Activated CD4-positive, alpha-beta T cell treated with anti-CD3 and anti-CD28 coated beads, Interleukin-2, amount 10 ng/mL, durations not matched to agents 24 days and 14 days (primary cell): ENCODE results near the gene MAP1LC3B2. TPM values are rescaled to one million over a fixed set of nuclear protein-coding genes. Genes with fewer than 3 reads are reported as not detected.

Experiments used
- DNase-seq: peaks from one replicate; pipeline ENCODE4 v3.0.0; 2022
- H3K27ac Mint-ChIP-seq: one replicate; pipeline ENCODE4 v1.8.0; 2022; ENCODE audit warnings: mild to moderate bottlenecking, mixed read lengths
- H3K27me3 Mint-ChIP-seq: one replicate; pipeline ENCODE4 v1.8.0; 2022; ENCODE audit warnings: mixed read lengths
- H3K36me3 Mint-ChIP-seq: one replicate; pipeline ENCODE4 v1.8.0; 2022; ENCODE audit warnings: low read depth, mild to moderate bottlenecking, mixed read lengths
- H3K4me1 Mint-ChIP-seq: one replicate; pipeline ENCODE4 v1.8.0; 2021; ENCODE audit warnings: mixed read lengths
- H3K4me3 Mint-ChIP-seq: one replicate; pipeline ENCODE4 v1.8.0; 2022; ENCODE audit warnings: mild to moderate bottlenecking, moderate library complexity, mixed read lengths
- H3K9me3 Mint-ChIP-seq: one replicate; pipeline ENCODE4 v1.8.0; 2021; ENCODE audit warnings: mixed read lengths
- intact Hi-C: fragments of 100-400 bp; cut with micrococcal nuclease; formaldehyde crosslinking; loops from one replicate; pipeline ENCODE4 v1.15.1; 2023
- total RNA-seq: library from RNA; stranded (reverse); gene quantifications from 2 replicates; pipeline ENCODE4 v1.2.3, GENCODE V29; 2022

Gene MAP1LC3B2
- total RNA-seq, 1 donor from 2014 or later: 0.68 TPM

GRCh38 chr12:116599285-116600136 lies 40.3 kb downstream of the MAP1LC3B2 start:
- intact Hi-C loops: loop anchor here (5.0 to 10.0 kb wide), 3 partner anchors 325 to 602 kb away; partner anchors contain the start of gene MED13L
- H3K9me3 Mint-ChIP-seq: peaks cover 7% of the 10 kb centered on the region
- H3K4me1 Mint-ChIP-seq: peaks cover 26% of the 10 kb centered on the region
- H3K27me3 Mint-ChIP-seq: no peaks in the 10 kb centered on the region
- peaks cover 2% of the 10 kb centered on the region for H3K36me3 Mint-ChIP-seq
- H3K4me3 Mint-ChIP-seq: no peak overlapping the region
- peak; percentile 86 for DNase-seq
- no peak overlapping the region for H3K27ac Mint-ChIP-seq

DNA sequence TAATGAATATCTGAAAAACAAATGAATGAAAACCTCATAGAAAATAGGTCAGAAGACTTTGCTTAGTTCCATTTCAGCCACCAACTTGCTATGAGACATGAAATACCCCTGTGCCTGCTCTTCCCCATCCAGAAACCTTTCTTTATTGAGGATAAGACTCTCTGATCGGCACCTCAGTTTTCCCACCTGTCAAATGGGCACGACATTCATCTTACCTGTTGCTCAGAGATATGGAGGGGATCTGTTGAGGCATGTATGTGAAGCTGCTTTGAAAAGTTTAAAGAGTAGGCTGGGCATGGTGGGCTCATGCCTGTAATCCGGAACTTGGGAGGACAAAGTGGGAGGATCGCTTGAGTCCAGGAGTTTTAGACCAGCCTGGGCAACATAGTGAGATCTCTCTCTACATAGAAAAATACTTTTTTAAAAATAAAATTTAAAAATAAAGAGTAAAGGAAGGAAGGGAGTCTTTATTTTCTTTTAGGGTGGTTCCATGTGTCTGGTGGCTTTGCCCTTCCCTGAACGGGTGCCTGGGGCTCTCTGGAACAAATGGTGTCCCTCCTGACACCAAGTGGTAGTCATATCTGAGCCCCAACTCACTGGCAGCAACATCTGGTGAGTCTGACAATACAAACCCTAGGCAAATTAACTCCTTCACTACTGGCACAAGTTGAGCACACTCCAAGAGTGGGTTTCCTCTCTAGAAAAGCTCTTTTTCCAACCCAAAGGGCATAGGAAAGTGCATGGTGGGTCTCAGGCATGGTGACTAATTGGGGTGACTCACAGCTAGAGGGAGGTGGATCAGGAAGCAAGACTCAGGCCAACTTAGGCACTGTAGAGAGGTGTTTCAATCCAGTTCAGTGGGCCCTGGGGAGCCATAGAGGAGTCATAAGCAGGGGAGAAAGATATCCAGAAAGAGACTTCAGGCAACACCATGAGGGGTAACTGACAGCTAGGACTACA lies 42.1 kb downstream of the MAP1LC3B2 start:
- H3K4me3 Mint-ChIP-seq: no peak overlapping the region
- H3K4me1 Mint-ChIP-seq: peaks cover 19% of the 10 kb centered on the region
- H3K9me3 Mint-ChIP-seq: no peaks in the 10 kb centered on the region
- intact Hi-C loops: loop anchor here (5.0 kb wide), 1 partner anchor 604 kb away; no protein-coding TSS in a partner anchor
- no peak for DNase-seq
- H3K27ac Mint-ChIP-seq: peak overlapping the region; percentile 38
- H3K27me3 Mint-ChIP-seq: peaks cover 6% of the 10 kb centered on the region
- H3K36me3 Mint-ChIP-seq: no peaks in the 10 kb centered on the region

DNA sequence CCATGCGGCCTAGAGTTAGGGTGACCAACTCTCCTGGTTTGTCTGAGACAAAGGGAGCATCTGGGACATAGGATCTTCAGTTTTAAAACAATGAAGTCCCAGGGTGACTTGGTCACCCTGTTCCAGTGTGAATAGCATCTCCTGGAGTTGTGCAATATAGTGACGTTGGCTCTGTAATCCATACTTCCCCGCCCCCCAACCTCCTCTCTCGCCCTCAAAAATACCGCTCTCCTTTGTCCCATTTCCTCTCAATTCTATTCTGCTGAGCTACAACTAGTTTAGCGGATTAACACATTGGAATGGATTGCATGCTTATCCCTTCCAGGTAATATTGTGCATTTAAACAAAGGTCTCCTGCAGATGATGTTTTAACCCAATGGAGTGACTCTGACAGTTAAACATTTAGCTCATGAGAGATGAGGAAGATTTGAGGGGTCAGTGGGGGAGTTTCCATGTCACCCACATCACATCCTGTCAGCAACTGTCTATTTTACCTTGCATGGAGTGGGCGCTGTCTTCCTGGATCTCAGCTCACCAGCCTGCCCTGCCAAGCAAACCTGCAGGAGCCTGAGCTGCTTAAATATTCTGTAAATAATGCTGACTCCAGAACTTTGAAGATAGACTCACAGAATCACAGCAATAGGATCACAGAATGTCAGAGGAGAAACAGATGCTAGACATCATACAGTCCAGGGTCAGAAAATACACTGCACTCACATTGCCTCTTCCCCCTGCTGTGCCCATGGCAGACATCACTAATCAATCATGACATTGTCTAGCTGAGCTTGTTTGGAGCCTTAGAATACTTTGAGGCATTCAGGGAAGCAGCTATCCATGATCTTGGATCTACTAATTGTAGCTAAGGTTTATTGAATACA lies 43.0 kb downstream of the MAP1LC3B2 start:
- peaks cover 19% of the 10 kb centered on the region for H3K4me1 Mint-ChIP-seq
- H3K36me3 Mint-ChIP-seq: no peaks in the 10 kb centered on the region
- no peak overlapping the region for H3K27ac Mint-ChIP-seq
- no peaks in the 10 kb centered on the region for H3K9me3 Mint-ChIP-seq
- H3K27me3 Mint-ChIP-seq: peaks cover 6% of the 10 kb centered on the region
- intact Hi-C loops: loop anchor here (5.0 kb wide), 1 partner anchor 605 kb away; no protein-coding TSS in a partner anchor
- no peak for DNase-seq
- H3K4me3 Mint-ChIP-seq: no peak overlapping the region

DNA sequence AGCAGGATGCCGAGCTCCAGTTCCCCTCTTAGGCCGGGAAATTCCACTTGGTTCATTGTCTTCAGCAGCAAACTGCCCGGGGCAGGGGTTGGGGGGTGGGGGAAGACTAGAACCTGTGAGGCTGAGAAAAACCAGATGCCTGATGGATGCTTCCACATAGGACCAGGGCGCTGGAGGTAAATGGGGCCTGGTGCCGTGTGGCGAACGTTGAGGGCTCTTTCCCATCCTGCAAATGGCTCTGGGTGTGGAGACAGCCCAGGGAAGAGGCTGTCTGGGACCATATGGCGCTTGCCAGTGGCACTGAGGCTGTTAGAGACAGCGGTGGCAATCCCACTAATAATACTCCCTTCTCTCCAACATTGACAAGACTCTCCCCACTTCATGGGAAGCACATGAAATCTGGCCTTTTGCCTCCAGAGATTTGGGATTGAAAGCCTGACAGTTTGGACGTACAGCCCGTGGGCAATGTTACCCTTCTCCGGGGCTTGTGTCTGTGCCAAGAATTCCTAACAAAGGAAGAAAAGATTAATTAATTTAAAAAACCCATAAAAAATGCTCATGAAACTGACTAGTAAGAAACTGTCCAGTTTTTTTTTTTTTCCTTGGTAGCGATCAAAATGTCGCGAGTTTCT lies 44.5 kb downstream of the MAP1LC3B2 start:
- intact Hi-C loops: loop anchor here (5.0 kb wide), 1 partner anchor 606 kb away; no protein-coding TSS in a partner anchor
- H3K9me3 Mint-ChIP-seq: no peaks in the 10 kb centered on the region
- peaks cover 6% of the 10 kb centered on the region for H3K27me3 Mint-ChIP-seq
- no peaks in the 10 kb centered on the region for H3K36me3 Mint-ChIP-seq
- no peak for DNase-seq
- no peak overlapping the region for H3K27ac Mint-ChIP-seq
- peaks cover 19% of the 10 kb centered on the region for H3K4me1 Mint-ChIP-seq
- H3K4me3 Mint-ChIP-seq: no peak overlapping the region

- no peak for DNase-seq
- Mint-ChIP-seq H3K4me1 (peaks cover 19% of the 10 kb centered on the region), H3K36me3 (no peaks in the 10 kb centered on the region), H3K4me3 (no peak overlapping the region), H3K27ac (no peak overlapping the region), H3K9me3 (no peaks in the 10 kb centered on the region), H3K27me3 (peaks cover 6% of the 10 kb centered on the region)
- intact Hi-C loops: loop anchor here (5.0 kb wide), 1 partner anchor 607 kb away; no protein-coding TSS in a partner anchor
These were observed 45.2 kb downstream of the MAP1LC3B2 start for GRCh38 chr12:116604178-116604895.

GRCh38 chr12:116604951-116605641 lies 45.9 kb downstream of the MAP1LC3B2 start:
- intact Hi-C loops: loop anchor here (5.0 kb wide), 1 partner anchor 608 kb away; no protein-coding TSS in a partner anchor
- Mint-ChIP-seq H3K4me3 (no peak overlapping the region), H3K36me3 (no peaks in the 10 kb centered on the region), H3K4me1 (peaks cover 15% of the 10 kb centered on the region), H3K27me3 (peaks cover 6% of the 10 kb centered on the region), H3K27ac (no peak overlapping the region), H3K9me3 (no peaks in the 10 kb centered on the region)
- DNase-seq: peak; percentile 52

- intact Hi-C loops: no loop called here
- Mint-ChIP-seq H3K27ac (no peak overlapping the region), H3K9me3 (no peaks in the 10 kb centered on the region), H3K27me3 (peaks cover 6% of the 10 kb centered on the region), H3K4me3 (no peak overlapping the region), H3K36me3 (no peaks in the 10 kb centered on the region), H3K4me1 (peaks cover 14% of the 10 kb centered on the region)
- no peak for DNase-seq
These were observed 47.2 kb downstream of the MAP1LC3B2 start for GRCh38 chr12:116606397-116606796.

- no peak overlapping the region for H3K27ac Mint-ChIP-seq
- H3K4me1 Mint-ChIP-seq: peaks cover 10% of the 10 kb centered on the region
- H3K36me3 Mint-ChIP-seq: no peaks in the 10 kb centered on the region
- H3K9me3 Mint-ChIP-seq: no peaks in the 10 kb centered on the region
- peaks cover 6% of the 10 kb centered on the region for H3K27me3 Mint-ChIP-seq
- intact Hi-C loops: no loop called here
- no peak overlapping the region for H3K4me3 Mint-ChIP-seq
- DNase-seq: no peak
These were observed 47.9 kb downstream of the MAP1LC3B2 start for GRCh38 chr12:116607039-116607438.

- no peak overlapping the region for H3K4me3 Mint-ChIP-seq
- DNase-seq: peak; percentile 79
- no peaks in the 10 kb centered on the region for H3K36me3 Mint-ChIP-seq
- intact Hi-C loops: no loop called here
- no peaks in the 10 kb centered on the region for H3K9me3 Mint-ChIP-seq
- H3K27me3 Mint-ChIP-seq: peaks cover 6% of the 10 kb centered on the region
- H3K27ac Mint-ChIP-seq: no peak overlapping the region
- peaks cover 6% of the 10 kb centered on the region for H3K4me1 Mint-ChIP-seq
These were observed 50.3 kb downstream of the MAP1LC3B2 start for GRCh38 chr12:116609319-116610114.

DNA sequence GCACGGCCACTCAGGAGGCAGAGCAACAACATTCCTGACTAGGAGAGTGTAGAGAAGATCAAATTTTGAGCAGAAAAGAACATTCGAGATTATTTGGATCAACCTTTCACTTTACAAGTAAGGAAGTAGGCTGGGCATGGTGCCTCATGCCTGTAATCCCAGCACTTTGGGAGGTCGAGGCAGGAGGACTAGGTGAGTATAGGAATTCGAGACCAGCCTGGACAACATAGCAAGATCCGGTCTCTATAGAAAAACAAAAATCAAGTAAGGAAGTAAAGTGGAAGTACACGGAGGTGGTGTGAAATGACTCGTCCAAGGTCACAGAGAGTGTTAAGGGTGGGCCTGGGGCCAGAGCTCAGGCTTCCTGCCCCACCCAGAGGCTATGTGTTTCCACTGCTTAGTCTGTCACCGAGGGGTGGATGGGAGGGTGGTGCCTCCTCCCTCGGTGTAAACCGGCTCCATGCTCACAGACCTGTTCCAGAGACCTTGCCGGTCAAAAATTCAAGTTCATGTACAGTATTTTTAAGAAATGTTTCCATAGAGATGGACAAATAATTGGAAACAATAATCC lies 51.9 kb downstream of the MAP1LC3B2 start:
- Mint-ChIP-seq H3K4me1 (peaks cover 2% of the 10 kb centered on the region), H3K36me3 (no peaks in the 10 kb centered on the region), H3K9me3 (no peaks in the 10 kb centered on the region), H3K4me3 (no peak overlapping the region), H3K27me3 (no peaks in the 10 kb centered on the region), H3K27ac (no peak overlapping the region)
- intact Hi-C loops: no loop called here
- DNase-seq: no peak

GRCh38 chr12:116612436-116612835 lies 53.3 kb downstream of the MAP1LC3B2 start:
- no peaks in the 10 kb centered on the region for H3K36me3 Mint-ChIP-seq
- H3K4me3 Mint-ChIP-seq: no peak overlapping the region
- H3K4me1 Mint-ChIP-seq: peaks cover 2% of the 10 kb centered on the region
- H3K9me3 Mint-ChIP-seq: no peaks in the 10 kb centered on the region
- intact Hi-C loops: no loop called here
- DNase-seq: no peak
- H3K27me3 Mint-ChIP-seq: no peaks in the 10 kb centered on the region
- H3K27ac Mint-ChIP-seq: no peak overlapping the region
